VCaP (cell line): ENCODE results near the gene EIF3A.

Experiments used
- H3K27ac ChIP-seq: fragments of 450-650 bp; 2 replicates; pipeline ENCODE4 v1.5.1; 2017
- CTCF ChIP-seq: fragments of 450-650 bp; conservative IDR thresholded peaks from 2 replicates; pipeline ENCODE4 v1.5.1; 2017; ENCODE audit warnings: mild to moderate bottlenecking, moderate library complexity

Gene EIF3A

GRCh38 chr10:119058010-119058409 lies 22.6 kb downstream of the EIF3A start:
- no peak for TF ChIP-seq CTCF
- no peak overlapping the region for H3K27ac ChIP-seq

GRCh38 chr10:119055472-119055871 lies 25.1 kb downstream of the EIF3A start:
- no peak overlapping the region for H3K27ac ChIP-seq
- no peak for TF ChIP-seq CTCF

- no peak for TF ChIP-seq CTCF
- H3K27ac ChIP-seq = no peak overlapping the region
Measured at GRCh38 chr10:119051775-119052174, 28.8 kb downstream of the EIF3A start.

- no peak overlapping the region for H3K27ac ChIP-seq
- no peak for TF ChIP-seq CTCF
Measured at GRCh38 chr10:119049777-119050176, 30.8 kb downstream of the EIF3A start.

GRCh38 chr10:119049361-119049760 lies 31.3 kb downstream of the EIF3A start:
- H3K27ac ChIP-seq = no peak overlapping the region
- TF ChIP-seq CTCF = no peak

- H3K27ac ChIP-seq = no peak overlapping the region
- no peak for TF ChIP-seq CTCF
Measured at GRCh38 chr10:119045561-119045960, 35.1 kb downstream of the EIF3A start.

GRCh38 chr10:119042169-119042568 lies 38.4 kb downstream of the EIF3A start:
- TF ChIP-seq CTCF = no peak
- H3K27ac ChIP-seq = no peak overlapping the region

- TF ChIP-seq CTCF = no peak
- no peak overlapping the region for H3K27ac ChIP-seq
Measured at GRCh38 chr10:119041326-119041725, 39.3 kb downstream of the EIF3A start.
